NB4 (cell line): ENCODE results near the gene FOXP3.

Experiments
- MYC ChIP-seq: IDR thresholded peaks from 2 replicates; pipeline ENCODE4 v1.6.1; 2011; ENCODE audit warnings: low read depth, low read length
- TF ChIP-seq, protein P1 (sequence below): IDR thresholded peaks from one replicate; pipeline ENCODE4 v1.5.1; 2012; ENCODE audit warnings: low read depth, low read length
- TF ChIP-seq, protein P2 (sequence below): IDR thresholded peaks from 2 replicates; pipeline ENCODE4 v1.6.1; 2011; ENCODE audit warnings: low read depth, low read length

DNA sequence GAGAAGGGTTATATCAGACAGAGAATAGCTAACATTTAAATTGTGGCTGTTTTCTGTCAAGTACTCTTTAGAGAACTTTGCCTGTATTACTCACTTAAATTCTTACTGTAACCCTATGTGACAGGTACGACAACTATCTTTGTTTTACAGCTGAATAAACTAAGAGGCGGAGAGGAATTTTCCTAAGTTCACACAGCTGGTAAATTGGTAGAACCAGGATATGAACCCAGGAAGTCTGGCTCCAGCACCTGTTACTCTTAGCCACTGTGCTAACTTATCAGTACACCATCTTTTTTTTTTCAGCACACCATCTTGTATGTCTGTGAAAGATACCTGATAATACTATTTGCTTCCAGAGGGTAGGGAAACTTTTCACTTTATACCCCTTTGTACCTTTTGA, 62.5 kb downstream of the FOXP3 start:
- TF ChIP-seq, protein P1, sequence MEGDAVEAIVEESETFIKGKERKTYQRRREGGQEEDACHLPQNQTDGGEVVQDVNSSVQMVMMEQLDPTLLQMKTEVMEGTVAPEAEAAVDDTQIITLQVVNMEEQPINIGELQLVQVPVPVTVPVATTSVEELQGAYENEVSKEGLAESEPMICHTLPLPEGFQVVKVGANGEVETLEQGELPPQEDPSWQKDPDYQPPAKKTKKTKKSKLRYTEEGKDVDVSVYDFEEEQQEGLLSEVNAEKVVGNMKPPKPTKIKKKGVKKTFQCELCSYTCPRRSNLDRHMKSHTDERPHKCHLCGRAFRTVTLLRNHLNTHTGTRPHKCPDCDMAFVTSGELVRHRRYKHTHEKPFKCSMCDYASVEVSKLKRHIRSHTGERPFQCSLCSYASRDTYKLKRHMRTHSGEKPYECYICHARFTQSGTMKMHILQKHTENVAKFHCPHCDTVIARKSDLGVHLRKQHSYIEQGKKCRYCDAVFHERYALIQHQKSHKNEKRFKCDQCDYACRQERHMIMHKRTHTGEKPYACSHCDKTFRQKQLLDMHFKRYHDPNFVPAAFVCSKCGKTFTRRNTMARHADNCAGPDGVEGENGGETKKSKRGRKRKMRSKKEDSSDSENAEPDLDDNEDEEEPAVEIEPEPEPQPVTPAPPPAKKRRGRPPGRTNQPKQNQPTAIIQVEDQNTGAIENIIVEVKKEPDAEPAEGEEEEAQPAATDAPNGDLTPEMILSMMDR = no peak
- TF ChIP-seq, protein P2, sequence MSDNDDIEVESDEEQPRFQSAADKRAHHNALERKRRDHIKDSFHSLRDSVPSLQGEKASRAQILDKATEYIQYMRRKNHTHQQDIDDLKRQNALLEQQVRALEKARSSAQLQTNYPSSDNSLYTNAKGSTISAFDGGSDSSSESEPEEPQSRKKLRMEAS = no peak
- TF ChIP-seq MYC = no peak
